Activated CD8-positive, alpha-beta memory T cell treated with anti-CD3 and anti-CD28 coated beads, Interleukin-2, amount 50 U/mL, for 1 hour (primary cell): ENCODE data around the gene ANO2.

ENCODE experiments used
- DNase-seq: peaks from one replicate; pipeline ENCODE4 v3.0.0-alpha.2; 2020; ENCODE audit errors: extremely low read depth

Gene ANO2

DNA sequence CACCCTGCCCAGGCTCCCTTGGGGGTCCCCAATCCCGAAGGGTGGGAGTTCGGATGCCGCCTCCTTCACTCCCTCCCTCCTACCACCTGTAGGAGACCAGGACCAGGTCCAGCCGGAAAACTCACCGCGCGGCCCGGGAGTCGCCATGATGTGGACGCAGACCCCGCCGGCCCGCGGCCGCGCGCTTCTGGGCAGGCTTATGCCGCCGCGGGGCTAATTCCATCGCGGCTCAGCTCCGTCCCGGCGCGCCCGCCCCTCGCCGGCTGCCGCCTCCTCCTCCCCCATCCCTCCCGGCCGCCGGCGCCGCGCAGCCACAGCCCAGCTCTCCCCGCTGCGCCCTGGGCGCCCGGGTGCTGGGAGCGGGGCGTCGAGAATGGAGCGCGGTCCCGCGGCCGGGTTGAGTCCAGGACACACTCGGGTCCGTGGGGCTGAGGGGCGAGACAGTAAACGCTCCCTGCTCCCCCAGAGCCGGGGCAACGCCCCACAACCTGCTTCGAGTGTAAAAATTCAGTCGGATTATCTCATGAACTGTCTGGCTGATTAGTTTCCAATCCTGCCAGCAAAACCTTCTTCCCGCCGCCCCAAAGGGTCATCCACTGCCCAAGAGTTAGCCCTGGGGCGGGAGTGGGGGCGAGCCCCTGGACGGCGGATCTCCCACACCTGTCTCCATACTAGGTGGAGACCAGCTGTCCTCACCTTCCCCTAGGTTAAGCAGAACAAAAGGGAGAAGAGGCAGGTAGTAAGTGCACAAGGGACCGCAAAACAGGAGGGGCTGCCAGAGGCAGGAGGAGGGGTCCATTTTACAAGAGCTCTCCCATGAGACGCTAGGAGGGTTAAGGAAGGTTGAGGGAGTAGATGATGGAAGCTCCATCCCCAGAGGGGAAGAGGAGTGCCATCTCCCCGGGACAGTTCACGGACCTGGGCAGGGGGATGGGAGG lies at the start of gene ANO2:
Gene ANO2, minus strand, starts transcription at position 189 of the 938 bp plus-strand sequence. Its CDS starts 42 bp downstream, at position 147.
- DNase-seq: no peak

DNA sequence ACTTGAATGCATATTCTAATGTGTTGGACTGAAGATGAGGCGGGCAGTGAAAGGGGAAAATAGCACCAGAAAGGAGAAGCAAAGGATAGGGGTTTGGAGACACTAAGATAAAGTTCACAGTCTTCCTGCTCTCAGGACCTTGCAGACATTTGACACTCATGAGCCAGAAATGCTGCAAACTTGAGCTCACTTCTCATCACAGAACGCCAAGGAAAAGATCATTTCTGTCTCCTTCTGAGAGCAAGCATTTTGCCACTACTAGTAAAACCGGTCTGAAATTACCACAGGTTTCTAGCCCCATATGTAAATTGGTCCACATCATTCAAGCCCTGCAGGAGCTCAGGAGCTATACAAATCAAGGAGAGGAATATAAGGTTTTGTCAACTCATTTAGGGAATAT lies 44.6 kb upstream of the ANO2 start:
- DNase-seq: no peak

DNA sequence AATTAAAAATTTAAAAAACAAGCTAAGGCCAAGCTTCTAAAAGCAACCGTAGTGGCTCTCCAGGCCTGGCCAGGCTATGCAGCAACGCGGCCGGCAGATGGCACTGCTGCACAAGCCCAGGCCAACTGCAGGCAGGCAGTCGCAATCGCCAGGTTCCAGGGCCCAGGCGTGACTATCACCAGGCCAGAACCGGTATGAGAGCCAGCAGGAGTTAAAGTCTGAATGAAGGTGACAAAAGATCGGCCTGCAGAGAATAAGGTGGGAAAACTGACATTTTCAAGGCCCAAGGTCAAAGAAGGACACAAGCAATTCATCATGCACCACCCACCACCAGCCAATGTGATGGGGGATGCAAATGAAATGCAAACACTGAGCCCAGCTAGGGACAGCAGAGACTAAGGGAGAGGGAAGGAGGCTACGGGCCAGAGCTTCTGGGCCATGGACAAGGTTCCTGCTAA lies 43.6 kb upstream of the ANO2 start:
- no peak for DNase-seq

DNA sequence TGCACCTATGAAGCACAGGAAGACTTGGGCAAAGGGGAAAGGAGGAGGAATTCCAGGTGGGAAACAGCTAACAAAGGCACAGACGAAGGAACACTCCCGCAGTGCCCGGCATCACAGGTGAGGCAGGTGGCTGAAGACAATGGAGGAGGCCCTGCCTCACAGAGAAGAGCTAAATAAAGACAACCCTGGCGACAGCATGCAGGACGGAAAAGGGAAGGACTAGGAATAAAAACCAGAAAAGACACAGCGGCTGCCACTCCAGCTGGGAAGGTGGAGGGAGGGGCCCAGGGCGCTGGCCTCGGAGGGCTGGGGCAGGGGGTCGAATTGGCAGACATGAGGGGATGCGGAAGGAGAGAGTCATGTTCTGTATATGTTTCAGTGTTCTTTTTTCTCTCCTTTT lies 43.0 kb upstream of the ANO2 start:
- DNase-seq: no peak

DNA sequence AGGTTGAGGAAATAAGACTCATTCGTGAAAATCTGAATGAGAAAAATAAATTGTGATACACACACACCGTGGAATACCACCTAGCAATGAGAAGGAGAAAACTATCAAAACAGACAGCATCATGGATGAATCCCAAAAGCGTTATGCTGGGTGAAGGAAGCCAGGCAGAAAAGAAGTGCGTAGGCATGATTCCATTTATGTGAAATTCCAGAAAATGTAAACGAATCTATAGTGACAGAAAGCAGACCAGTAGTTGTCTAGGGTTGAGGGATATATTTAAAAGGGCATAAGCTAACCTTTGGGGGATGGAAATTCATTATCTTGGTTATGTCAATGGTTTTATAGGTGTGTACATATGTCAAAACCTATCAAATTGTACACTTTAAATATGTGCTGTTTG lies 42.5 kb upstream of the ANO2 start:
- no peak for DNase-seq

DNA sequence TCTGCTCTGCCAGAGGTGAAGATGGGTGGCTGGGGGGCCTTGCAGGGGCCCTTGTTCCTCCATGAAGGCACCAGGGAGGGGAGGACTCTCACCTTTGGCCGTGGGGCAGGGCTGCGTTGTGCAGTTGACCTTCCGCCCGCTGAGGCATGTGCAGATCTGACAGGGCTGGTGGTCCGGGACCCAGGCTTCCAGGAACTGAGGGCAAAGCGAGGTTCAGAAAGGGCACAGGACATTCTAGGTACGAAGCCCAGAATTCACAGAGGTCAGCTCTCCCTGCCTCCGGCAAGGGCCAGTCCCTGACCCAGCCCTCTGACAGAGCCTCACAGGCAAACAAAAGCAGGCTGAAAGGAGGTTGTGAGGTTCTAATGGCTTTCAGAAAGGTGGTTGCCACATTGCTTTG lies 40.4 kb upstream of the ANO2 start:
- no peak for DNase-seq

DNA sequence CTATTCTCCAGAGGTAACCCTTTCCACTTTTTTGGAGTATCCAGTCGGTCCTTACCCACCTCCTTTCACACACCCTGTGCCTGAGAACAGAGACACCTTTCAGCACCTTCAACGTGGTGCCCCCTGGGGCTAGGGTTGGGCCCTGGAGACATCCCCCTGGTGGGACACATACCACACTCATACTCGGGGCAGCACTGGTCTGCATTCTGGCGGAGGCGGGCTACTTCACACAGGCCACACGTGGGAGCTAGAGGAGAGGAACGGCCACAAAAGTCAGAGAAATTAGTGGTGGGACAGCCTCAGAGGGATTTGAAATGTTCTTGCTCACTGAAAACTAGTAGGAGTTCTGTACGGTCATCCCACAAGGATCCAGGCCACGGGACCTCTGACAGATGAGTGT lies 39.8 kb upstream of the ANO2 start:
- DNase-seq: no peak

DNA sequence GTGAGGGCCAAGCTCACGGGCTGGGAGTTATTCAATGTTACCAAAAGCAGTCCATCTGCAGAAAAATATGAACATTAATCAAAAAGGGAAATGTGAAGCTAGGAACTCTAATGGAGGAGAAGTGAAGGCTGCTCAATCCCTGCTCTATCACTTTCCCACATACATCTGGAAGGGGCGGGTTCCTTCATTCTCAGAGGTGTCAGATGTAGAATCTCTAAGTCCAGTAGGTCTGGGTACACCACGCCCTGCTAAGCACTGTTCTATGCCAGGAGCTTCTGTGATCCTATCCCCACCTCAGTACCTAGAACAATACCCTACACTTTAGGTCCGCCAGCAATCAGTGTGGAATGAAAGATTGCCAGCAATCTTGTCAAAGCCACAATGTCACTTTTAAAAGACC lies 37.0 kb upstream of the ANO2 start:
- DNase-seq: no peak

DNA sequence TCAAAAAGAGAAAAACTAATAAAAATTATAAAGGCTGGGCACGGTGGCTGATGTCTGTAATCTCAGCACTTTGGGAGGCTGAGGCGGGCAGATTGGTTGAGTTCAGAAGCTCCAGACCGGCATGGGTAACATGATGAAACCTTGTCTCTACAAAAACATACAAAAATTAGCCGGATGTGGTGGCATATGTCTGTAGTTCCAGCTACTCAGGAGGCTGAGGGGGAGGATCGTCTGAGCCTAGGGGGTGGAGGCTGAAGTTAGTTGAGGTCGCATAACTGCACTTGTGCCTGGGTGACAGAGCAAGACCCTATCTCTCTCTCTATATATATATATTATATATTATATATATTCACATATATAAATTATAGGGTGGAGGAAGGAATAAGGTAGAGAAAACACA lies 32.5 kb upstream of the ANO2 start:
- DNase-seq: no peak

DNA sequence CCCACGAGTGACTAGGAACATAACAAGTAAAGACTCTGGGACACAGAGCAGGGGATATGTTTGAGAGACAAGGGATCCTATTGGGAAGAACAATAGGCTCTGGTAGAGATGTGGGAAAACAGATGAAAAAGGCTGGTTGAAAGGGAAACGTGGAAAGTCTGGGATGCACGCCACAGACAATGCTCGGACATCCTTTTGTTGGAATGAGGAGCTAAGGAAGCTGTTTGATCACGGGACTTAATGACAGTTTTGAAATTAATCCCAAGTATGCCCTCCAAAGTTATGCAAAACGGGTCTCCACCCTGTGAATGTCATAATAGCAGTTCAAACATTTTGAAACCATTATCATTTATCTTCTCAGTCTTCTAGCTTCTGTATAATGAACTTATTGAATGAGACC lies 31.7 kb upstream of the ANO2 start:
- DNase-seq: no peak

DNA sequence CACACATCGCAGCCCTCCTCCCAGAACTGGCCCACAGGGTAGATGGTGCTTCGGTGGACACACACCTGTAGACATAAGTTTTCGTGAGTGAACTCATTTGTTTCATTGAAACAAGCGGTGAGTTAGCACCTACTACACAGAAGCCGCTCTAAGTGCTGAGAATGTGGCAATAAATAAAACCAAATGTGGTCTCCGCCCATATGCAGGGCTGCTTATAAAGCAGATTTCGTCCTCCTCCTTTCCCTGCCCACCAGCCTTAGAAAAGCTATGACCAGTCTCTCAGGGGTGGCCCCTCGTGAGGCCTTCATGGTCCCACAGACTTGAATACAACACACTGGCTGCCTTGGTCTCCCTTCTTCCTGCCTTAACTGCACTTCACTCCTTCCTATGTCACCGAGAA lies 31.1 kb upstream of the ANO2 start:
- no peak for DNase-seq

DNA sequence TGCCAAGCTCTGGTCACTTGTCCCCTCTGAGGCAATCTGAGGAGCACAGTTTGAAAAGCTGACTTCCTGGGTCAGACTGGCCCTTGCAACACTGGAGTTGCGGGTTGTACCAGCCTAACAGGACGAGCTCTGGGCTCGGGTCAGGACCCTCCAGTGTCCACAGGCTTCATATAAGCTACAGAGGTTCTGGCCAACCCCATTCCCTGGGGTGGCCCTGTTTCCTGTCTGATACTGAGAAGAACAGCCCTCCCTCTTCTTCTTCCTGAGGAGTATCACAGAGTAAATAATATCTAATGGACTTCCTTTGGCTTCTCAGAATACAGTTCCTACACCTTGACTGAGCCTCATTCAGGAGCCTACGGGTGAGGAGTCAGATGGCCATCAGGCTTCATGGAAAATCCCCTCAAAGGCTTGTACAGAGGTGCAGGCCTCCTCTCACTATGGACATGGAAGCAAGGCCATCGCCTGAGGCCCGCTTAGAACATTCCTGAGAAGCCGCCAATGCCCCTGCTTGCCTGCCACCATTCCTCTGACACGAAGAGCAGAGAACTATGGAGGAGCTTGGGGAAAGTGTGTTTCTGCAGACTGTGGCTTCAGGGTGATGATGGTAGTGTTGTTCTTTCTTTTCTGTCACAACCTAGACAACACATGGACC lies 28.5 kb upstream of the ANO2 start:
- DNase-seq: no peak

DNA sequence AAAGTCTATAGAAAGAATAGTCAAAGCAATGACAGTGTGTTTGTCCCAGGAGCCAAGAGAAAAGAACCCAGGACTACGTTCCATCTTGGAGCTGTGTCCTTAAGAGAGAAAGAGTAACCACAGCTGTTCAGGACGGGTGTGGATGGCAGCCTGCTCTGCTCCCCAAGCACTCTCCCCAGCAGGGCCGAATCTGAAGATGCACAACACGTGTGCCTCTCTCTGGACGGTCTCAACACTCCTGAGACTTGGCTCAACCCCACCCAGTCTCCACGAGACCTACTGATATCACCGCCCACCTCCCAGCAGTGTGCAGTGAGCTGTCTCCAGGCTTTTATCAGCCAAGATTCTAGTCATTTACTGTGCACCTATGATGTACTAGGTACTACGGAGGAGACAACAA lies 27.3 kb upstream of the ANO2 start:
- DNase-seq: no peak

DNA sequence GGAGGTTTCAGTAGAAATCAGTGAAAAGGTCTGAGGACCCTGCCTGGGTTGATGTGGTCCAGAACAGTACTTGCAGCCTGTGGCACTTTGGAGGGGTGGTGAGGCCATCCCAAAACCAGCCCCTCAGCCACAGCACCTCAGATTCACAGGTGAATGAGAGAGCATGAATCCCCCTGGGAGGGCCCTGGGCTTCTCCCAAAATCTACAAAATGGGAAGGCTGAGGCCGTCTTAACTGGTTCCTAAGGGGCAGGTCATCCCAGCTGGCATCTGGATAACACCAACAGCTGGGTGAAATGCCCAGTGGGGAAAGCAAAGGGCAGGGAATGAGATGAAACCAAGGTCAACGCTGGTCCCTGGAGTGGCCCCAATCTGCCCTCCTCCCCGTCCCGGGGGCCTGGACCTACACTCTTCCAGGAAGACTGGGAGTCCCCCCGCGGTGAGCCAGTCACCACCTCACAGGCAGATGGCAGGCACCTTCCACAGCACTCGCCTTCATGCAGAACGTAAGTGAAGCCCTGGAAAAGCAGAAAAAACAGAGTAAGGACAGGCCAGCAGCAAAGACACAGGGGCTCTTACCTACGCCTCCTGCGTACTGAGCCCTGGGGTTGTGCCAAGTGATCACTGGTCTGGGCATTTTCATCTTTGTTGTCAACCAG lies 26.3 kb upstream of the ANO2 start:
- DNase-seq: no peak

DNA sequence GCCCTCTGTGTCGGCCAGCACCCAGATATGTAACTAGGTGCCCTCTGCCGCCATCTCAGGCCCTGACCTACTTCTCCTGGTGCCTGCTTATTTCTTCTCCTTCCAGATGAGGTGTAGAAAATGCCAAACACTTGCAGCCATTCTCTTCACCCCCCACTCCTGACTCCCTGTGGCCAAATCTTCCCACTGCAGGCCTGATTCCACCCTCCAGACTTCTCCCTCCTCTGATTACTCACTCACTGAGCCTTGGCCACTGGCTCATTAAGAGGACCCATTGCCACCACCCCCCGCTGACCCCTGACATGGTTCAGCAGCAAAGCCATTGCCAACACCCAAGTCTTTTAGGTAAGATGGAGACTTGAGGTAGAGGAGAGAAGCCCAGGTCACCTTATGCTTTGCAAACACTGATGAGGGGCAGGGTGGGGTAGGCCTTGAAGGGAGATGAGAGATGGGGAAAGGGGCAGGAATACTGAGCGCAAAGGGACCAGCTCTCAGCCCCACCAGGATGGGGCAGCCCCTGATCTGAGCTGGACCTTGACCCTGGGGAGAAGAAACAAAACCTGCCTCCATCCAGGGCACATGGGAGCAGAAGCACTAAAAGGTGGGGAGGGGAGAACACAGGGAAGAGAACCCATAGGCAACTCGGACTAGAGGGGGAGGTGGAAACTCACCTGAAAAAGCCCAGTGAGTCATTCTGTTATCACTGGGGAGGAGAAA lies 25.1 kb upstream of the ANO2 start:
- DNase-seq: no peak

DNA sequence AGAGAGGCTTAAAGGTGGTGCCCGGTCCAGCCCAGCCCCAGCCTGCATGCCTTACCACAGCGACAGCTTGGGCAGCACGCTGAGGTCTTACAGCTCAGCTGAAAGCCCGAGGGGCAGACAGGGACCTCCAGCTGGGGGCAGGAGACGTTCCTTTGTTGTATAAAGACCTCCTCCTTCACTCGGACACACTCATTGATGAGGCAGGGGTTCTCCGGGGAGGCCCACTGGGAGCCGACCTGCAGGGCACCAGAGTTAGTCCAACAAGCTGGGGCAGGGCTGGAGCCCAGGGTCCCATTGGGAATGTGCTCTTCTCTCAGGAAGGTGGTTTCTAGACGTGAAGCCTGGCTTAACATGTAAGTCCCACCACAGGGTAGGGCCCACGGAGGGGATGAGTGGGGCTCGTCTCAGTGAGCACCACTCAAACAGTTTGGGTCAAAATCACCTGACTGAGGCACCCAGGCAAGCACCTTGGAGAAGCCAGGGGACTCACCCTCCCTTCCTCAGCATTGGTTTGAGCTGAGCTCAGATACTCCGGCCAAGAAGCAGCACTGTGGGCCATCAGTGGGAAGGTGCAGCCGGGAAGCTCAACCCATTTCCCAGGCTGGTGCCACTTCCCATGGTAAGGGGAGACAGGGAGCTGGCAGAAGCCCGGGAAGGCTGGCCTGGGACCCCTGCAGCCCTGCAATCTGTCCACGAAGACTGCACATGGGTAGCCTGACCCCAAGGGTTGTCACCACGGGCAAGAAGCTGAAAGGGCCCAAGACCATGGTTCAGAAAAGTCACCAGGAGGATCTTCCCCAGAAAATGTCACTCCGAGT lies 24.3 kb upstream of the ANO2 start:
- no peak for DNase-seq

DNA sequence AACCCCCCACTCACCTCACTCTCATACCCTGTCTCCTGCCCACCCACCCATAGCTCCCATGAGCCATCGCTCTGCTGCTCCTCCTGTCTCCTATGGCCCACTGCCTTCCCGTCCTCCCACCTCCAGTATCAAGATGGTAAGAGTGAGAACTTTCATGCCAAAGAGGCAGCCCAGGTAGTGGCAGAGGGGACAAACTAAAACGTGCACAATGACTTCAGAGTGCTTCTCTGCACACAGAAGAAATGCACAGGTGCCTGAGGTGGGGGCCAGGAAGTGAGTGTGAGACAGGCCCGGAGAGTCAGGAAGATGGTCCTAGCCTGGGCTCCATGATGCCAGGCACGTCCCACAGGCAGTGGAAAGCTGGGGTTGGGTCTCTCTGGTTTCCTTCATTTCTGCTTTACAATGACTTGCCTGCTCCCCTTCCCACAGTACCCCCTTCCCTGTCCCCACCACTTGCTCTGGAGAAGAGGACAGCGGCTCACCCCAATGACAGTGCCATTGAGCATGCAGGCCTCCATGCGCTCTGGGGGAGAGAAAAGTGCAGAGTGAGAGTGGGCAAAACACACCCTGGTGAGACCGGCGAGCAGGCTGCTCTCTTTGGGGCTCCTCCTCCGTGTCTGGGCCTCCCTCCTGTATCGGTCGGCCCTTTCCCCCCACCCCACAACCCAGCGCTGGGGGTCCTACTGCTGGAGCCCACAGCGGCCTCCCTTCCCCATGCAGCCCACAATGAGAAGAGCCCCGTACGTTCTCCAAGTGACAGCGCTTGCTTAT lies 22.8 kb upstream of the ANO2 start:
- no peak for DNase-seq

DNA sequence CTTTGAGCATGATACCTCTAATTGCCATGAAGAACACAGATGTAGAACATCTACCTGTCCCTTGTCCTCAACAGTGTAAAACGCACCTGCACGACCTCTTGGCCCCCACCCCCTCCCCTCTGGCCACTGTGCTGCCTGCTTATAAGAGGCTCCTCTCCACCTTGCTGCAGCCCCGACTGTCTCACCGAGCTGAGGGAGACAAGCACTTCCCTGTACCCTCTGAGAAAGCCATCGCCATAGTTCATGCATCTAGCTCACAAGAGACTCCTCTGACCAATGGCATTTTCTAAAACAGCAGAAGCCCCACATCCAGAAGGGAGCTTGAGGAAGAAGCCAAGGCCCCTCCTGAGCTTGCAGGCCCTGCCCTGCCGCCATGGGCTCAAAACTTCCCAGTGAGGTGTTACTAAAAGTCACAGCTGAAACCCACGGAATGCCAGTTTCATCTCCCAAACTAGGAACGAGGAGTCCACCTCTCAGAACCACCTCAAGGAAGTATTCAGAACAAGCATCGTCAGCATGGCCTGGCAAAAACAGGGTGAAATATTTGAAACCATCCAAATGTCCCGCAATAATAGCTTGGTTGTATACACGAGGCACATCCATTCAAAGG lies 21.5 kb upstream of the ANO2 start:
- DNase-seq: no peak

DNA sequence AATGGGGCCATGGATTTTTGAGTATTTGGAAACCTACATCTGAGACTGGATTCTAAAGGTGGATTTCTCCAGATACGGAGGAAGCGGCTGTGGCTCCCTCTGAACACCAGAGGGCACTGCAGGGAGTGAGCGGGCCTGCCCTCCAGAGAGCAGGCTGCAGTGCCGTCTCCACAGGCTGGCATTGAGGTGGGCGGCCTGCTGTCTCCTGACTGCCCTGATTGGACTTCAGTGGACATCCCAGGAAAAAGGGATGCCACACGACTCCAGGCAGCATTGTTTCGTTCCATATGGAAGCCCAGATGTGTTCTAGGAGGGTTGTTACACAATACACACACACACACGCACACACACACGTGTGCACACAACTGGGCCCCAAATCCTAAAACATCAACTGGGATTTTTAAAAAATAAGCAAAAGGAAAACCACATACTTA lies 20.9 kb upstream of the ANO2 start:
- DNase-seq: no peak
